Bronchial epithelial cell (primary cell): Measurements from ENCODE around the gene GPATCH8. TPM values are rescaled to one million over a fixed set of nuclear protein-coding genes. Genes with fewer than 3 reads are reported as not detected.

Source experiments
- DNase-seq: peaks from one replicate; pipeline ENCODE4 v3.0.0-alpha.2; 2010; ENCODE audit warnings: low read depth
- FAIRE-seq: peaks from 2 replicates; lab custom pipeline; 2011; peaks lifted over from hg19 to GRCh38; lab: Jason Lieb, UNC
- H3K27me3 ChIP-seq: 2 replicates; pipeline ENCODE4 v1.5.1; 2011; ENCODE audit warnings: low read length; ENCODE audit not compliant: control insufficient read depth, insufficient read depth
- H3K36me3 ChIP-seq: 2 replicates; pipeline ENCODE4 v1.5.1; 2011; ENCODE audit warnings: low read length; ENCODE audit not compliant: control insufficient read depth, insufficient read depth
- H3K4me3 ChIP-seq: 2 replicates; pipeline ENCODE4 v1.5.1; 2011; ENCODE audit warnings: mild to moderate bottlenecking, low read depth, low read length, control low read depth
- CTCF ChIP-seq: IDR thresholded peaks from 2 replicates; pipeline ENCODE4 v1.5.1; 2011; ENCODE audit warnings: mild to moderate bottlenecking, moderate library complexity, low read length, control low read depth, inconsistent platforms; ENCODE audit not compliant: insufficient read depth, severe bottlenecking
- total RNA-seq: library from RNA; depleted of rRNA; stranded (reverse); fragments of >200 nt; gene quantifications from 2 replicates; pipeline ENCODE4 v1.2.1, GENCODE V29; 2014

Gene GPATCH8
- total RNA-seq, 1 donor from 2014 or later: 14.2 TPM

- no peak for DNase-seq
- TF ChIP-seq CTCF: no peak
- Histone ChIP-seq H3K27me3 (peaks cover 4% of the 10 kb centered on the region), H3K4me3 (no peak overlapping the region), H3K36me3 (no peaks in the 10 kb centered on the region)
- FAIRE-seq: no peak
These were observed 143.1 kb downstream of the GPATCH8 start for GRCh38 chr17:44360144-44360533.

- DNase-seq (no peak), FAIRE-seq (no peak)
- H3K4me3 ChIP-seq: no peak overlapping the region
- TF ChIP-seq CTCF: no peak
- H3K27me3 ChIP-seq: peaks cover 4% of the 10 kb centered on the region
- H3K36me3 ChIP-seq: no peaks in the 10 kb centered on the region
These were observed 143.6 kb downstream of the GPATCH8 start for GRCh38 chr17:44359458-44360143.

GRCh38 chr17:44359006-44359405 lies 144.2 kb downstream of the GPATCH8 start:
- H3K36me3 ChIP-seq: no peaks in the 10 kb centered on the region

GRCh38 chr17:44358066-44358465 lies 145.1 kb downstream of the GPATCH8 start:
- no peaks in the 10 kb centered on the region for H3K36me3 ChIP-seq

More at GRCh38 chr17:44359006-44359405, 144.2 kb downstream of the GPATCH8 start:
- DNase-seq (no peak), FAIRE-seq (no peak)
- no peak for TF ChIP-seq CTCF
- Histone ChIP-seq H3K27me3 (peaks cover 4% of the 10 kb centered on the region), H3K4me3 (no peak overlapping the region)

GRCh38 chr17:44356241-44356640 lies 147.0 kb downstream of the GPATCH8 start:
- no peak for FAIRE-seq
- H3K36me3 ChIP-seq: peaks cover 15% of the 10 kb centered on the region
- TF ChIP-seq CTCF: no peak

More at GRCh38 chr17:44358066-44358465, 145.1 kb downstream of the GPATCH8 start:
- H3K27me3 ChIP-seq: peaks cover 4% of the 10 kb centered on the region
- DNase-seq (no peak), FAIRE-seq (no peak)
- no peak for TF ChIP-seq CTCF
- H3K4me3 ChIP-seq: no peak overlapping the region

More at GRCh38 chr17:44356241-44356640, 147.0 kb downstream of the GPATCH8 start:
- no peak for DNase-seq
- Histone ChIP-seq H3K27me3 (no peaks in the 10 kb centered on the region), H3K4me3 (no peak overlapping the region)
